PFSK-1 (cell line): ENCODE data around the gene REPS2.

Source experiments
- POLR2AphosphoS5 ChIP-seq: IDR thresholded peaks from 2 replicates; pipeline ENCODE4 v1.6.1; 2012; ENCODE audit warnings: low read depth, mild to moderate bottlenecking, control low read depth, low read length, moderate library complexity
- TAF1 ChIP-seq: IDR thresholded peaks from 2 replicates; pipeline ENCODE4 v1.6.1; 2012; ENCODE audit warnings: low read length, control low read depth, borderline replicate concordance; ENCODE audit not compliant: insufficient read depth
- TF ChIP-seq, protein P1 (sequence below), 2 experiments: IDR thresholded peaks; 2 replicates each; pipeline versions ENCODE4 v1.6.1 to v1.8.0; 2011 to 2012; ENCODE audit warnings: low read depth in 2 of 2, low read length in 2 of 2, control low read depth in 1 of 2, inconsistent platforms in 1 of 2, mild to moderate bottlenecking in 1 of 2, moderate library complexity in 1 of 2; ENCODE audit not compliant: insufficient read depth in 1 of 2

DNA sequence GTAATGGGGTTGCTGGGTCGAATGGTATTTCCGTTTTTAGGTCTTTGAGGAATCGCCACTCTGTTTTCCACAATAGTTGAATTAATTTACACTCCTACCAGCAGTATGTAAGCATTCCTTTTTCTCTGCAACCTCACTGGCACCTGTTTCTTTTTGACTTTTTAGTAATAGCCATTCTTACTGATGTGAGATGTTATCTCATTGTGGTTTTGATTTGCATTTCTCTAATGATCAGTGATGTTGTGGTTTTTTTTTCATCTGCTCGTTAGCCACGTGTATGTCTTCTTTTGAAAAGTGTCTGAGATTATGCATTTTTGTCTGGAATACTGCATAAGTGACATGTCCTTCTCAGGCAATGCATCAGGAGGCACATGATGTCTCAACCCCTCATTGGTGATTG is 28.8 kb downstream of the REPS2 start:
- no peak for TF ChIP-seq TAF1
- TF ChIP-seq, protein P1, sequence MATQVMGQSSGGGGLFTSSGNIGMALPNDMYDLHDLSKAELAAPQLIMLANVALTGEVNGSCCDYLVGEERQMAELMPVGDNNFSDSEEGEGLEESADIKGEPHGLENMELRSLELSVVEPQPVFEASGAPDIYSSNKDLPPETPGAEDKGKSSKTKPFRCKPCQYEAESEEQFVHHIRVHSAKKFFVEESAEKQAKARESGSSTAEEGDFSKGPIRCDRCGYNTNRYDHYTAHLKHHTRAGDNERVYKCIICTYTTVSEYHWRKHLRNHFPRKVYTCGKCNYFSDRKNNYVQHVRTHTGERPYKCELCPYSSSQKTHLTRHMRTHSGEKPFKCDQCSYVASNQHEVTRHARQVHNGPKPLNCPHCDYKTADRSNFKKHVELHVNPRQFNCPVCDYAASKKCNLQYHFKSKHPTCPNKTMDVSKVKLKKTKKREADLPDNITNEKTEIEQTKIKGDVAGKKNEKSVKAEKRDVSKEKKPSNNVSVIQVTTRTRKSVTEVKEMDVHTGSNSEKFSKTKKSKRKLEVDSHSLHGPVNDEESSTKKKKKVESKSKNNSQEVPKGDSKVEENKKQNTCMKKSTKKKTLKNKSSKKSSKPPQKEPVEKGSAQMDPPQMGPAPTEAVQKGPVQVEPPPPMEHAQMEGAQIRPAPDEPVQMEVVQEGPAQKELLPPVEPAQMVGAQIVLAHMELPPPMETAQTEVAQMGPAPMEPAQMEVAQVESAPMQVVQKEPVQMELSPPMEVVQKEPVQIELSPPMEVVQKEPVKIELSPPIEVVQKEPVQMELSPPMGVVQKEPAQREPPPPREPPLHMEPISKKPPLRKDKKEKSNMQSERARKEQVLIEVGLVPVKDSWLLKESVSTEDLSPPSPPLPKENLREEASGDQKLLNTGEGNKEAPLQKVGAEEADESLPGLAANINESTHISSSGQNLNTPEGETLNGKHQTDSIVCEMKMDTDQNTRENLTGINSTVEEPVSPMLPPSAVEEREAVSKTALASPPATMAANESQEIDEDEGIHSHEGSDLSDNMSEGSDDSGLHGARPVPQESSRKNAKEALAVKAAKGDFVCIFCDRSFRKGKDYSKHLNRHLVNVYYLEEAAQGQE (IDR thresholded peaks at IDR 0.05; ENCODE audit: insufficient read depth in 1 of 2, low read depth in 2 of 2, low read length in 2 of 2) = no peak
- no peak for TF ChIP-seq POLR2AphosphoS5
